GM18870 (cell line): ENCODE measurements around the gene INF2.
"Not testable (repeated sequence)": the region's sequence is repeated elsewhere in the genome, so short reads cannot be mapped to it uniquely, and the experiment has no call there.

Experiments
- ATAC-seq: cut with Tn5 transposase; IDR thresholded peaks from one replicate; pipeline ENCODE4 v1.9.1; 2021; ENCODE audit warnings: moderate library complexity; ENCODE audit not compliant: unreplicated experiment

INF2 gene

DNA sequence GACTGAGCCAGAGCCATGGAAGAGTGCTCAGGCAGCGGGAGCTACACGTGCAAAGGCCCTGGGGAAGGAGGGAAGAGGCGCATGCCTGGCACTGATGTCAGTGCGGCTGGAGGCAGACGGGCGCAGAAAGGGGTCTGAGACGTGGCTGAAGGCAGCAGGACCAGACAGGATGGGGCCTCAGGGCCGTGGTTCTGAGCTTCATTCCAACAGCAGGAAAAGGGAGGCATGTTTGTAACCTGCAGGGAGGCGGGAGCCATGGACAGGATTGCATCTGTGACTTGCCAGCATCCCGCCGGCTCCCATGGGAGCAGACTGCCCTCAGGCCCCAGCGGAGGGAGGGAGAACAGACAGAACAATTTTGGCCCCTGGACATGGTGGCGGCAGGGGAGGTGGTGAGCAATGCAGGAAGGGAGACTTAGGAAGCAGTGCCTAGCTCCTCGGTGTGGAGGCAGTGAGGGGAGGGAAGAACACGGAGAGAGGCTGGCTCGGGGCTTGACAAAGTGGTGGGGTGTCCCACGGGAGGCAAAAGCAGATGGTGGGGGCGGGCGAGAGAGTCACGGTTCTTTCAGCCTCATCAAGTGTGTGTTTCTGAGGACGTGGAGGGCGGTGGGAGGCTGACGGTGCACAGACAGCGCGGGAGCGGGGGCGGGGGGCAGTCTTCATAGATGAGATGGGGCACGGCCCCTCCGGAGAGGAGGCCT, 33.3 kb upstream of the INF2 start:
- ATAC-seq, result no peak

DNA sequence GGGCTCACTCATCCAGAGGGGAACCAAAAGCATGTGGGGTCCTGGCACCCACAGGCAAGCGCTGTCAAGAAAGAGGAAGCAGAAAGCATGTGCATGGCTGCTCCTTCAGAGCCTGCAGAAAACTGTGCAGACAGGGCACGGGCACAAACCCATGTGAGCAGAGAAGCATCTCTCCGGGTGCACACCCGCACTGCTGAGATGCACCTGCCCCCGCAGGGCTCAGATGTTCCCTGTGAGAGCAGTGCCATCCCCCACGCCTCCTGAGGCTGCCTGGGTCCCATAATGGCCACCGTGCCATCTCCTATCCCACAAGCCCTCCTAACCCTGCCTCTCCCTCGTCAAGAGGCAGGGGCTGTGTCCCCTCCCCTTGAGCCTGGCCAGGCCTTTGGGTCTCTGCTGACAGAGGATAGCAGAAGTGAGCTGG, 32.3 kb upstream of the INF2 start:
- no peak for ATAC-seq

GRCh38 chr14:104657563-104658324, 31.7 kb upstream of the INF2 start:
- ATAC-seq, result no peak

DNA sequence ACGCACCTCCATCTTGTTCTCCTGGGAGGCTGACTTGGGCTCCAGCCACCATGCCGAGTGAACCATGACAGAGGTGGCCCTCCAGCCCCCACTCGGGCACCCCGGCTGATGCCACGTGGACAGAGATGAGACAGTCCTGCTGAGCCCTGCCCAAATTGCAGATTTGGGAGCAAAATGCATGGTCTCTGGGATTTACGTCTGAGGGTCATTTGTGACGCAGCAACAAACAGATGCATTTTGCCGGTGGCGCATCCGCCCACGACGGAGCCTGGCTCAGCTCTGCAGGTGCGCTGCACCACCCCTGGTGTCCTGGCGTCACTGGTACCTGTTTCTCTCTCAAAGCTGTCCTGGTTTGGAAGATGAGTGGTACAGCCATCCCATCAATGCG, 31.1 kb upstream of the INF2 start:
- no peak for ATAC-seq

DNA sequence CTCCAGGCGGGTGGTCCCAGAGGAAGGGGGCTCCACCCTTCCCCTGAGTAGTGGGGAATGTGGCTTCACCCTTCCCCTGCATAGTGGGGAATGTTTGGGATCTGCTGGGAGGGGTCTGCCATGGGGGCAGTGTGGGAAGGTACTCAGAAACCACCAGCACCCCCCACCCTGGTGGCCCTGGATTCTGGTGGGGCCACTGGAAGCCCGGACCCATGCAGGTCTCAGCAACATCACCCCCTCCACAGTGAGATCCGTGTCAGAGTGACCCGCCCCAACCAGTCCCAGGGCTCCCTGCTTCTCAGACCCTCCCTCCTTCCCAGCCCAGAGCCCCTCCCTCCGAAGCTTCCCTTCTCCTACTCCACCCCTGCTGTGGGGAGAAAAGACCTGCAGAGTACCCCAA, 30.3 kb upstream of the INF2 start:
- no peak for ATAC-seq

GRCh38 chr14:104659764-104660523, 29.5 kb upstream of the INF2 start:
- no peak for ATAC-seq

DNA sequence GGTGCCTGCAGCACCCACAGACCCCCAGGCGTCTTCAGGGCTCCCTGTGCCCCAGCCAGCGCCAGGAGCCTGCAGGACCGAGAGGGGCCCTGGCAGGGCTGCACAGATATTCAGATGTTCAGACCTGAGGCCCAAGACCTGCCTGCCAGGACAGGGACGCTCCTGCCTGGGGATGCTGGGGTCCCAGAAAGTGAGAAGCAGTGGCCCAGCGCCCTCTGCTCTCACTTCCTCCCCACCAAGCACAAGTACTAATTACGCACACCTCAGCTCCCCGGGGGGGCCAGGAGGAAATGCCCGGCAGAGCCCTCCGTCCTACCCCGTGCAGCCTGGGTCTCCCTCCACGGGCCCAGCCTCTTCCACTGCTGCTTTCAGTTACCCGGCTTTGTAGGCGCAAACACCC, 28.8 kb upstream of the INF2 start:
- no peak for ATAC-seq

DNA sequence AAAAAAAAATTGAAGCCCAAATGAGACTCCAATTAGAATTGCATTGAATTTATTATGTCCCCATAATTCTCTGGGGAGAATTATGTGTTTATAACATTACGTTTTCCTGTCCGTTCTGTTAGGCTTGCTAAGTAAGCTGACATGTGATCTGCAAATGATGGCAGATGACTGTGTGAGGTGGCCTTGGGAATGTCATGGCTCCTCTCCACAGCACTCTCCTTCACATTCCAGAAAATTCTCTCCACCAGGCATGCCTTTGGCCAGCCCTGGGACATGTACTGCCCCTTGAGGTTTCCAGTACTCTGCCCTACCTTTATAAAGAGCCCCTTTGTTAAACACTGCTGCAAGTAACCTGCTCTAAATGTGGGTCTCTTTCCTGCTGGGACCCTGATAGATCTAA, 28.3 kb upstream of the INF2 start:
- no peak for ATAC-seq

GRCh38 chr14:104661528-104662157, 27.8 kb upstream of the INF2 start:
- ATAC-seq, result not testable (repeated sequence)

- ATAC-seq, result not testable (repeated sequence)
These were observed 26.9 kb upstream of the INF2 start for GRCh38 chr14:104662472-104662871.

DNA sequence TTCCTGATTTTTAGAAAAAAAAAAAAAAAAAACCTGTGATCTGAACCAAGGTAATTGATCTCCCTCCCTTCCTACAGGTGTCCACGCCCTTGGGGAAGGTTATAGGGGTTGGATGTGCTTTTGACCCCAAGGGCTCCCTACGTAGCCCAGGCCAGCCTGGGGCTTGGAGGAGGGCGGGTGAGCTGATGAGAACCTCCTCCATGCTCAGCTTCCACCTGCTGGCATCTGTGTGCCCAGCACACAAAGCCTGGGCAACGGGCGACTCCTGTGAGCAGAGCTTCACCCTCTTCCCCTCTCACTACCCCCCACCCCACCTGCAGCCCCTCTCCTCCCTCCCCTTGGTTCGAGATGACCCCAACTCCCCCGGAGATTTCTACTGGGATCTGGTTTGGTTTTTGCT, 25.3 kb upstream of the INF2 start:
- no peak for ATAC-seq

DNA sequence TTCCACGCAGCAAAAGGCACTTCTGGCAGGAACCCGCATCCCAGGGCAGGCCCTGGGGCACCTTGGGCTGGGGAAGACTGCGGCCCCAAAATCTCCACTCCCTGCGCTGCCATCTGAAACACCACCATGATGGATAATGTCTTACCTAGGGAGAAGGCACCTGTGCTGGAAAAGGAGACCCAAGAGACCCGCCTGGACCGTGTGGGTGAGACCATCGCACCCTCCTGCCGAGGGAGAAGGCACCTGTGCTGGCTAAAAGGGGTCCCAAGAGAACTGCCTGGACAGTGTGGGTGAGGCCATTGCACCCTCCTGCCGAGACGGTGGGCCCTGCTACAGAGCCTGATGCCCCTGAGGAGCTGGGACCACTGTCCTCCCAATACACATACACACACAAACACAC, 24.8 kb upstream of the INF2 start:
- no peak for ATAC-seq

GRCh38 chr14:104665114-104665656, 24.2 kb upstream of the INF2 start:
- ATAC-seq, result no peak

- ATAC-seq, result no peak
These were observed 23.5 kb upstream of the INF2 start for GRCh38 chr14:104665657-104666522.

DNA sequence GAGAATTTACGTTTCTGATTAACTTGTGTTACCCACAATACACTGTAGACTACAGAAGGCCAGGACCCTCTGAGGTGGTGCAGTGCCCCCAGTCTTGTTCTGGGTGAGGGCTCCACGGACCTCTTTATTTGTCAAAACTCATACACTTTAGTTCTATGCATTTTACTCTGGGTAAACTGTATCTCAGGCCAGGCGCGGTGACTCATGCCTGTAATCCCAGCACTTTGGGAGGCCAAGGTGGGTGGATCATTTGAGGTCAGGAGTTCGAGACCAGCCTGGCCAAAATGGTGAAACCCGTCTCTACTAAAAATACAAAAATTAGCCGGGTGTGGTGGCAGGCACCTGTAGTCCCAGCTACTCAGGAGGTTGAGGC, 22.9 kb upstream of the INF2 start:
- not testable (repeated sequence) for ATAC-seq

GRCh38 chr14:104666981-104667380, 22.4 kb upstream of the INF2 start:
- ATAC-seq, result no peak

GRCh38 chr14:104669697-104670096, 19.7 kb upstream of the INF2 start:
- ATAC-seq, result no peak

DNA sequence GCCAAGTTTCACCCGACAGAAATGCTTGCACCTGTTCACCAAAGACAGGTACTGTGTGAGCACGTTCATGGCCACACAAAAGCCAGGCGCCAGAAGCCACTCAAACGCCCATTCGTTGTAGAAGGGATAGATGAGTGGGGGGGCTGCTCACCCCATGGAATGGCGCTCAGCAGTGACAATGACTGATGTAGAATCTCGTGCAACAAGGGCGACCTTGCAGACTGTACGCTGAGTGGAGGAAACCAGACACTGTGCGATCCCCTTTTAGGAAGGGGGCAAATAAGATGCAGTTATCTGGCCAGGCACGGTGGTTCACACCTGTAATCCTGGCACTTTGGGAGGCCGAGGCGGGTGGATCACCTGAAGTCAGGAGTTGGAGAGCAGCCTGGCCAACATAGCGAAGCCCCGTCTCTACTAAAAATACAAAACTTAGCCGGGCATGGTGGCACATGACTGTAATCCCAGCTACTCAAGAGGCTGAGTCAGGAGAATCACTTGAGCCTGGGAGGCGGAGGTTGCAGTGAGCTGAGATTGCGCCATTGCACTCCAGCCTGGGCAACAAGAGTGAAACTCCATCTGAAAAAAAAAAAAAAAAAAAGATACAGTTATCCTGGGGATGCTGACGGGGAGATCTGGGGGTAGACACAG, 18.0 kb upstream of the INF2 start:
- not testable (repeated sequence) for ATAC-seq

DNA sequence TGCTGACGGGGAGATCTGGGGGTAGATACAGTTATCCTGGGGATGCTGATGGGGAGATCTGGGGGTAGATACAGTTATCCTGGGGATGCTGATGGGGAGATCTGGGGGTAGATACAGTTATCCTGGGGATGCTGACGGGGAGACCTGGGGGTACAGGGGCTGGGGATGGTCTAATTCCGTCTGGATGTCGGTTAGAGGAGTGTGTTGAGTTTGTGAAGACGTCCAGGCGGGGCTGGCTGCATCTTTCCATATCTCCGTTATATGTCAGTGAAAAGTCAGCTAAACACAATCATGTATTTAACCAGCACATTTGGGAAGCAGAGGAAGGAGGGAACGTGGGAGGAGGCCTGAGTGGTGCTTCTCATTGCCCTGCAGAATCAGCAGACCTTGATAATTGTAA, 17.3 kb upstream of the INF2 start:
- ATAC-seq, result not testable (repeated sequence)

DNA sequence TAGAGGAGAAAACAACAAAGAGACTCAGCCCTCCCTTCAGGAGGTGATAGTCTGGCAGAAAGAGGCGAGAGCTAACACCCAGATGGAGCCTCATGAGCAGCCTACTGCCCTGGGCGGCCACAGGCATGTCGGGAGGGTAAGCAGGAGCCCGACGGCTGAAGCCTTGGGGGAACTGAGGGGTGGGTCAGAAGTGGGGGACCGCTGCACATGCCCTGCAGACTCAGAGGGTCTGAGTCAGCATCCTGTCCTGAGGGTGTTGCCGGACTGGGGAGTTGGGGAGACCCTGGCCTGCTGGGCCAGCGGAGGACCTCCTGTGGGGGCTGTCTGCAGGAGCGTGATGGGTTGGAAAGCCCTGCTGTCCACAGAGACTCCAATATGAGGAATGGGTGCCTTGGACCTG, 15.9 kb upstream of the INF2 start:
- no peak for ATAC-seq
